ENCODE results near the gene FAM174B. TPM values are rescaled to one million over a fixed set of nuclear protein-coding genes. Genes with fewer than 3 reads are reported as not detected.

The FAM174B gene
- total RNA-seq, 1 donor = 2.2 TPM

GRCh38 chr15:92672102-92672501, 16.5 kb upstream of the FAM174B start:
- no peak for DNase-seq (ENCODE audit: low read depth)
- no peak for TF ChIP-seq CTCF (IDR thresholded peaks at IDR 0.05; ENCODE audit: insufficient read depth, low read length)
- H3K4me3 ChIP-seq (ENCODE audit: low read depth, low read length) = no peak overlapping the region

- DNase-seq (ENCODE audit: low read depth) = no peak
- no peak for TF ChIP-seq CTCF (IDR thresholded peaks at IDR 0.05; ENCODE audit: insufficient read depth, low read length)
- H3K4me3 ChIP-seq (ENCODE audit: low read depth, low read length) = no peak overlapping the region
Measured at GRCh38 chr15:92671406-92671805, 15.8 kb upstream of the FAM174B start.

- no peak for DNase-seq (ENCODE audit: low read depth)
- no peak for TF ChIP-seq CTCF (IDR thresholded peaks at IDR 0.05; ENCODE audit: insufficient read depth, low read length)
- no peak overlapping the region for H3K4me3 ChIP-seq (ENCODE audit: low read depth, low read length)
Measured at GRCh38 chr15:92670621-92671020, 15.0 kb upstream of the FAM174B start.

- no peak for DNase-seq (ENCODE audit: low read depth)
- no peak overlapping the region for H3K4me3 ChIP-seq (ENCODE audit: low read depth, low read length)
- TF ChIP-seq CTCF (IDR thresholded peaks at IDR 0.05; ENCODE audit: insufficient read depth, low read length) = no peak
Measured at GRCh38 chr15:92669432-92669831, 13.9 kb upstream of the FAM174B start.

GRCh38 chr15:92668620-92669019, 13.0 kb upstream of the FAM174B start:
- no peak overlapping the region for H3K4me3 ChIP-seq (ENCODE audit: low read depth, low read length)
- no peak for DNase-seq (ENCODE audit: low read depth)
- no peak for TF ChIP-seq CTCF (IDR thresholded peaks at IDR 0.05; ENCODE audit: insufficient read depth, low read length)

GRCh38 chr15:92667970-92668485, 12.5 kb upstream of the FAM174B start:
- no peak for TF ChIP-seq CTCF (IDR thresholded peaks at IDR 0.05; ENCODE audit: insufficient read depth, low read length)
- H3K4me3 ChIP-seq (ENCODE audit: low read depth, low read length) = no peak overlapping the region
- no peak for DNase-seq (ENCODE audit: low read depth)

- no peak overlapping the region for H3K4me3 ChIP-seq (ENCODE audit: low read depth, low read length)
- TF ChIP-seq CTCF (IDR thresholded peaks at IDR 0.05; ENCODE audit: insufficient read depth, low read length) = no peak
- no peak for DNase-seq (ENCODE audit: low read depth)
Measured at GRCh38 chr15:92667287-92667904, 11.8 kb upstream of the FAM174B start.

All from fibroblast of the aortic adventitia (primary cell).